Gastrocnemius medialis (tissue), 4 donors: ENCODE measurements around the gene GATA1. TPM values are rescaled to one million over a fixed set of nuclear protein-coding genes. Genes with fewer than 3 reads are reported as not detected.

Experiments used
- ATAC-seq, 2 donors: fragments of 150-250 bp; one replicate each; pipeline ENCODE4 v1.9.1; 2016
- DNase-seq, 2 donors: peaks; one replicate each; pipeline ENCODE4 v3.0.0-alpha.2; 2019
- H3K27ac ChIP-seq, 4 donors: fragments of 200-600 bp; sonication (generic); 1 replicate in 1 of 4; 2 replicates in 3 of 4; pipeline ENCODE4 v1.5.1; 2016 to 2018; ENCODE audit warnings: mild to moderate bottlenecking in 2 of 4, moderate library complexity in 1 of 4
- H3K27me3 ChIP-seq, 3 donors: fragments of 200-600 bp; sonication (generic) in 2 of 3; 1 replicate in 1 of 3; 2 replicates in 2 of 3; pipeline versions ENCODE4 v1.5.1 to v1.6.0; 2016 to 2019; ENCODE audit warnings: mild to moderate bottlenecking in 1 of 3, moderate library complexity in 1 of 3
- H3K36me3 ChIP-seq, 2 donors: fragments of 200-600 bp; sonication (generic) in 1 of 2; one replicate each; pipeline ENCODE4 v1.5.1; 2017 to 2018
- H3K4me1 ChIP-seq, 2 donors: fragments of 200-600 bp; sonication (generic) in 1 of 2; one replicate each; pipeline ENCODE4 v1.5.1; 2016 to 2017; ENCODE audit warnings: mild to moderate bottlenecking in 2 of 2
- H3K4me3 ChIP-seq, 4 donors: fragments of 200-600 bp; sonication (generic) in 3 of 4; 1 replicate in 1 of 4; 2 replicates in 3 of 4; pipeline ENCODE4 v1.5.1; 2016 to 2019; ENCODE audit warnings: mild to moderate bottlenecking in 2 of 4
- H3K9me3 ChIP-seq, 3 donors: fragments of 200-600 bp; sonication (generic) in 2 of 3; 1 replicate in 1 of 3; 2 replicates in 2 of 3; pipeline ENCODE4 v1.5.1; 2016 to 2019
- POLR2A ChIP-seq, 2 donors: fragments of 450-650 bp; IDR thresholded peaks; one replicate each; pipeline ENCODE4 v1.6.1; 2017; ENCODE audit warnings: antibody characterized with exemption in 2 of 2, mild to moderate bottlenecking in 2 of 2, moderate library complexity in 2 of 2
- in situ Hi-C, 4 donors: fragments of 200-750 bp; cut with MboI; loops; one replicate each; pipeline versions ENCODE4 v1.15.0 to v1.8.0; 2017; ENCODE audit warnings: low sequenced_read_pairs in 4 of 4
- intact Hi-C: fragments of 100-400 bp; cut with DNase I; formaldehyde crosslinking; loops from one replicate; pipeline ENCODE4 v1.15.1; 2023; ENCODE audit warnings: low total_unique reads
- total RNA-seq, 4 donors: library from RNA; depleted of rRNA; stranded (reverse); fragments of >200 nt; gene quantifications; one replicate each; pipeline versions ENCODE4 v1.1.0 to v1.2.3, GENCODE V29; 2016
- TF ChIP-seq, protein P1 (sequence below), 5 experiments: fragments of 450-650 bp in 3 of 5; fragments of 200-600 bp in 2 of 5; sonication (generic) in 2 of 5; IDR thresholded peaks in 4 of 5; conservative IDR thresholded peaks in 1 of 5; 1 replicate in 4 of 5; 2 replicates in 1 of 5; pipeline ENCODE4 v1.5.1; 2016 to 2019; ENCODE audit warnings: antibody characterized with exemption in 5 of 5, mild to moderate bottlenecking in 3 of 5, moderate library complexity in 3 of 5

Gene GATA1
- total RNA-seq, 4 donors from 2014 or later: not detected

GRCh38 chrX:48751343-48751742 is 35.0 kb upstream of the GATA1 start:
- Histone ChIP-seq H3K36me3 (no peaks in the 10 kb centered on the region), H3K9me3 (no peaks in the 10 kb centered on the region), H3K27ac (no peak overlapping the region), H3K4me3 (no peak overlapping the region), H3K27me3 (no peaks in the 10 kb centered on the region), H3K4me1 (no peaks in the 10 kb centered on the region)
- intact Hi-C loops: no loop called here
- no peak for TF ChIP-seq POLR2A (IDR thresholded peaks at IDR 0.05)
- TF ChIP-seq, protein P1, sequence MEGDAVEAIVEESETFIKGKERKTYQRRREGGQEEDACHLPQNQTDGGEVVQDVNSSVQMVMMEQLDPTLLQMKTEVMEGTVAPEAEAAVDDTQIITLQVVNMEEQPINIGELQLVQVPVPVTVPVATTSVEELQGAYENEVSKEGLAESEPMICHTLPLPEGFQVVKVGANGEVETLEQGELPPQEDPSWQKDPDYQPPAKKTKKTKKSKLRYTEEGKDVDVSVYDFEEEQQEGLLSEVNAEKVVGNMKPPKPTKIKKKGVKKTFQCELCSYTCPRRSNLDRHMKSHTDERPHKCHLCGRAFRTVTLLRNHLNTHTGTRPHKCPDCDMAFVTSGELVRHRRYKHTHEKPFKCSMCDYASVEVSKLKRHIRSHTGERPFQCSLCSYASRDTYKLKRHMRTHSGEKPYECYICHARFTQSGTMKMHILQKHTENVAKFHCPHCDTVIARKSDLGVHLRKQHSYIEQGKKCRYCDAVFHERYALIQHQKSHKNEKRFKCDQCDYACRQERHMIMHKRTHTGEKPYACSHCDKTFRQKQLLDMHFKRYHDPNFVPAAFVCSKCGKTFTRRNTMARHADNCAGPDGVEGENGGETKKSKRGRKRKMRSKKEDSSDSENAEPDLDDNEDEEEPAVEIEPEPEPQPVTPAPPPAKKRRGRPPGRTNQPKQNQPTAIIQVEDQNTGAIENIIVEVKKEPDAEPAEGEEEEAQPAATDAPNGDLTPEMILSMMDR (IDR thresholded peaks at IDR 0.05 in 4 of 5, conservative IDR thresholded peaks at IDR 0.05 in 1 of 5): no peak
- DNase-seq: no peak
- no peak for ATAC-seq
- in situ Hi-C loops: no loop called here

GRCh38 chrX:48752498-48752897 is 33.9 kb upstream of the GATA1 start:
- no peaks in the 10 kb centered on the region for H3K27me3 ChIP-seq
- H3K4me3 ChIP-seq: no peak overlapping the region
- no peak for DNase-seq
- intact Hi-C loops: no loop called here
- in situ Hi-C loops: no loop called here
- no peaks in the 10 kb centered on the region for H3K9me3 ChIP-seq
- H3K36me3 ChIP-seq: no peaks in the 10 kb centered on the region
- no peaks in the 10 kb centered on the region for H3K4me1 ChIP-seq
- TF ChIP-seq, protein P1 (IDR thresholded peaks at IDR 0.05 in 4 of 5, conservative IDR thresholded peaks at IDR 0.05 in 1 of 5): no peak
- no peak for TF ChIP-seq POLR2A (IDR thresholded peaks at IDR 0.05)
- ATAC-seq: no peak
- no peak overlapping the region for H3K27ac ChIP-seq

DNA sequence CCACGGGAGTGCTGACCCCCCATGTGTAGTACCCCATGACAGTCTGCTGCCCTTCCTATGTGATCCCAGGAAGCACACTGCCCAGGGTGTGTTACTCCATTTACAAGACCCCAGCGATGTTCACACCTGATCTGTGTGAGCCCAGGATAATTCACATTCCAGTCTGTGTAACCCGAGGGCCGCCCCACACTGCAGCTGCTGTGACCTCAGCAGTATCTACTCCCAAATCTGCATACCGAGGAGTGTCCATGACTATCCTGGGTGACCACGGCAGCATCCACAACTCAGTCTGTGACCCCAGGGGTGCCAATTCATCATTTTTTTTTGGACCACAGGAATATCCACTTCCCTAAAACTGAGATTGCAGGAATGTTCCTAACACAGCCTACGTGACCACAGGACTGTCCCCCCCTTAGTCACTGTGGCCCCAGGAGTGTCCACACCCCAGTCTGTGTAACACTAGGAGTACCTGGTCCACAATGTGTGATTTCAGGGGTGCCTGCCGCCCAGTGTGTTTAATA is 32.6 kb upstream of the GATA1 start:
- in situ Hi-C loops: no loop called here
- ATAC-seq: no peak

DNA sequence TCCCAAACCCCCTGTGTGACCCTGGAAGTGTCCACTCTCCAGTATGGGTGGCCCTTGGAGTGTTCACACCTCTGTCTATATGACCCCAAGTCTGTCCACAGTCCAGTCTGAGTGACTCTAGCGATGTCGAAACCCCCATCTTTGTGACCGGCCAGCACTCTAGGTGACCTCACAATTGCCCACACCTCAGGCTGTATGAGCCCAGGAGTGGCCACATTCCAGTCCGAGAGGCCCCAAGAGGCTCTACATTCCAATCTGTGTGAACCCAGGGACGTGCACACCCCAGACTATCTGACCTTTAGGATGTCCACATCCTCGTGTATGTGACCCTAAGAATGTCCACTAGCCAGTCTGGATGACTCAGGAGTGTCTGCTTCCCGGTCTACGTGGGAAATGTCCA is 32.2 kb upstream of the GATA1 start:
- DNase-seq: no peak
- TF ChIP-seq, protein P1 (IDR thresholded peaks at IDR 0.05 in 4 of 5, conservative IDR thresholded peaks at IDR 0.05 in 1 of 5): no peak
- no peak for TF ChIP-seq POLR2A (IDR thresholded peaks at IDR 0.05)
- Histone ChIP-seq H3K27me3 (no peaks in the 10 kb centered on the region), H3K27ac (no peak overlapping the region), H3K36me3 (no peaks in the 10 kb centered on the region), H3K4me1 (no peaks in the 10 kb centered on the region), H3K4me3 (no peak overlapping the region), H3K9me3 (no peaks in the 10 kb centered on the region)
- no peak for ATAC-seq
- intact Hi-C loops: no loop called here
- in situ Hi-C loops: no loop called here

More for the DNA sequence above, 32.6 kb upstream of the GATA1 start:
- Histone ChIP-seq H3K36me3 (no peaks in the 10 kb centered on the region), H3K27me3 (no peaks in the 10 kb centered on the region), H3K4me1 (no peaks in the 10 kb centered on the region), H3K27ac (no peak overlapping the region), H3K9me3 (no peaks in the 10 kb centered on the region), H3K4me3 (no peak overlapping the region)
- DNase-seq: no peak
- intact Hi-C loops: no loop called here
- no peak for TF ChIP-seq POLR2A (IDR thresholded peaks at IDR 0.05)
- TF ChIP-seq, protein P1 (IDR thresholded peaks at IDR 0.05 in 4 of 5, conservative IDR thresholded peaks at IDR 0.05 in 1 of 5): no peak
